IMR-90 (cell line): ENCODE results near the gene FMNL3. TPM values are rescaled to one million over a fixed set of nuclear protein-coding genes. Genes with fewer than 3 reads are reported as not detected.

ENCODE experiments used
- ATAC-seq: fragments of 200-7000 bp; cut with Tn5 transposase; 2 replicates; pipeline ENCODE4 v1.9.1; 2020; ENCODE audit warnings: low read depth, mild to moderate bottlenecking, moderate library complexity
- BruUV-seq: library from RNA; stranded (reverse); fragments of 400-500 nt; replicated peaks from 2 replicates; lab custom pipeline; 2021; lab: Mats Ljungman, UMichigan
- CTCF ChIA-PET: fragments of 300-600 bp; formaldehyde crosslinking; extraction: SDS; loops from one replicate; lab custom pipeline; 2021; ENCODE audit warnings: antibody characterized with exemption; lab: Yijun Ruan, JAX
- POLR2A ChIA-PET: fragments of 300-600 bp; sonication (Branson Sonifier 250); formaldehyde crosslinking; loops from one replicate; lab custom pipeline; 2022; ENCODE audit warnings: antibody characterized with exemption; ENCODE audit not compliant: unreplicated experiment; lab: Charles Lee
- DNase-seq: peaks from one replicate; pipeline ENCODE4 v3.0.0; 2013
- H2AFZ ChIP-seq: replicated peaks from 2 replicates; pipeline ENCODE3; 2013; ENCODE audit warnings: low read length, mild to moderate bottlenecking; ENCODE audit not compliant: poor library complexity
- H2AK5ac ChIP-seq: 2 replicates; pipeline ENCODE4 v1.6.1; 2013; ENCODE audit warnings: low read depth, low read length, inconsistent platforms
- H2AK9ac ChIP-seq: replicated peaks from 2 replicates; pipeline ENCODE3; 2013; ENCODE audit warnings: mild to moderate bottlenecking, low read depth, low read length, moderate library complexity; ENCODE audit not compliant: poor library complexity
- H2BK120ac ChIP-seq: 2 replicates; pipeline ENCODE4 v1.6.1; 2013; ENCODE audit warnings: low read depth, low read length, inconsistent platforms
- H2BK15ac ChIP-seq: 3 replicates; pipeline ENCODE4 v1.6.1; 2013; ENCODE audit warnings: low read depth, low read length, inconsistent platforms
- H2BK20ac ChIP-seq: 2 replicates; pipeline ENCODE4 v1.6.1; 2013; ENCODE audit warnings: low read depth, mild to moderate bottlenecking, inconsistent platforms, low read length, moderate library complexity
- H2BK5ac ChIP-seq: 2 replicates; pipeline ENCODE4 v1.6.1; 2013; ENCODE audit warnings: mild to moderate bottlenecking, low read depth, low read length, inconsistent platforms; ENCODE audit not compliant: poor library complexity, severe bottlenecking
- H3K14ac ChIP-seq: replicated peaks from 2 replicates; pipeline ENCODE4 v1.6.1; 2013; ENCODE audit warnings: low read depth, low read length, inconsistent platforms
- H3K18ac ChIP-seq: 2 replicates; pipeline ENCODE4 v1.6.1; 2013; ENCODE audit warnings: low read depth, low read length, control low read depth
- H3K23ac ChIP-seq: 2 replicates; pipeline ENCODE4 v1.6.1; 2013; ENCODE audit warnings: low read depth, low read length, inconsistent platforms
- H3K27ac ChIP-seq: 2 replicates; pipeline ENCODE4 v1.5.1; 2013; ENCODE audit warnings: mild to moderate bottlenecking, control low read depth, low read length; ENCODE audit not compliant: insufficient read depth
- H3K27me3 ChIP-seq: 2 replicates; pipeline ENCODE4 v1.6.1; 2013; ENCODE audit warnings: low read length; ENCODE audit not compliant: control insufficient read depth, insufficient read depth
- H3K36me3 ChIP-seq: 2 replicates; pipeline ENCODE4 v1.6.1; 2013; ENCODE audit warnings: low read length, mixed read lengths; ENCODE audit not compliant: control insufficient read depth, insufficient read depth
- H3K4ac ChIP-seq: 2 replicates; pipeline ENCODE4 v1.6.1; 2013; ENCODE audit warnings: low read depth, low read length, inconsistent platforms
- H3K4me1 ChIP-seq: 2 replicates; pipeline ENCODE4 v1.6.1; 2013; ENCODE audit warnings: low read length, mixed read lengths; ENCODE audit not compliant: control insufficient read depth, insufficient read depth
- H3K4me2 ChIP-seq: 2 replicates; pipeline ENCODE4 v1.6.1; 2013; ENCODE audit warnings: low read depth, mild to moderate bottlenecking, control low read depth, low read length, moderate library complexity
- H3K4me3 ChIP-seq: 2 replicates; pipeline ENCODE4 v1.5.1; 2013; ENCODE audit warnings: low read depth, mild to moderate bottlenecking, control low read depth, low read length, moderate library complexity; ENCODE audit not compliant: insufficient read depth
- H3K56ac ChIP-seq: 2 replicates; pipeline ENCODE4 v1.6.1; 2013; ENCODE audit warnings: low read length, inconsistent platforms; ENCODE audit not compliant: insufficient read depth; ENCODE audit errors: extremely low read depth
- H3K79me1 ChIP-seq, 2 experiments: 2 replicates each; pipeline ENCODE4 v1.6.1; 2013; ENCODE audit warnings: low read length in 2 of 2, inconsistent platforms in 1 of 2, low read depth in 1 of 2
- H3K9ac ChIP-seq: 2 replicates; pipeline ENCODE4 v1.6.1; 2013; ENCODE audit warnings: low read depth, low read length, control low read depth
- H3K9me1 ChIP-seq: 2 replicates; pipeline ENCODE4 v1.6.1; 2013; ENCODE audit warnings: low read length, inconsistent platforms; ENCODE audit not compliant: insufficient read depth
- H3K9me3 ChIP-seq: 2 replicates; pipeline ENCODE4 v1.6.1; 2013; ENCODE audit warnings: low read length; ENCODE audit not compliant: control insufficient read depth, insufficient read depth
- H4K20me1 ChIP-seq: 2 replicates; pipeline ENCODE4 v1.6.1; 2013; ENCODE audit warnings: low read length, inconsistent platforms; ENCODE audit not compliant: insufficient read depth
- H4K5ac ChIP-seq: 2 replicates; pipeline ENCODE4 v1.6.1; 2013; ENCODE audit warnings: mild to moderate bottlenecking, low read depth, low read length, control low read depth
- H4K8ac ChIP-seq, 2 experiments: 2 replicates each; pipeline ENCODE4 v1.6.1; 2013; ENCODE audit warnings: low read depth in 2 of 2, low read length in 2 of 2, control low read depth in 1 of 2, inconsistent platforms in 1 of 2
- H4K91ac ChIP-seq: 2 replicates; pipeline ENCODE4 v1.6.1; 2013; ENCODE audit warnings: low read depth, low read length, inconsistent platforms; ENCODE audit not compliant: insufficient read depth
- CEBPB ChIP-seq: IDR thresholded peaks from 2 replicates; pipeline ENCODE4 v1.6.1; 2012; ENCODE audit warnings: low read depth, low read length, improper control_type of control experiment
- FOS ChIP-seq: fragments of 150-350 bp; IDR thresholded peaks from 2 replicates; pipeline ENCODE4 v1.6.1; 2016; ENCODE audit warnings: low read depth, low read length
- MAZ ChIP-seq: IDR thresholded peaks from 2 replicates; pipeline ENCODE4 v1.6.1; 2012; ENCODE audit warnings: low read depth, mild to moderate bottlenecking, low read length, improper control_type of control experiment, moderate library complexity, borderline replicate concordance
- MXI1 ChIP-seq: IDR thresholded peaks from 2 replicates; pipeline ENCODE4 v1.6.1; 2012; ENCODE audit warnings: low read depth, mild to moderate bottlenecking, low read length, moderate library complexity, borderline replicate concordance
- POLR2A ChIP-seq: IDR thresholded peaks from 2 replicates; pipeline ENCODE4 v1.6.1; 2012; ENCODE audit warnings: mild to moderate bottlenecking, low read depth, low read length
- RAD21 ChIP-seq: IDR thresholded peaks from 2 replicates; pipeline ENCODE4 v1.6.1; 2012; ENCODE audit warnings: low read length, improper control_type of control experiment
- SMC3 ChIP-seq: fragments of 150-350 bp; IDR thresholded peaks from 2 replicates; pipeline ENCODE4 v1.6.1; 2016; ENCODE audit warnings: low read depth, mild to moderate bottlenecking, antibody characterized with exemption, low read length, moderate library complexity
- WGBS, 2 experiments: methylation state at CpG; one replicate each; pipeline versions ENCODE4 v1.1.5 to v1.1.7; 2013; ENCODE audit warnings: missing lambda C conversion rate in 2 of 2; ENCODE audit not compliant: insufficient read length in 1 of 2; ENCODE audit errors: extremely low coverage in 2 of 2; 5-methylcytosine and 5-hydroxymethylcytosine counted together
- dilution Hi-C: fragments of 300-500 bp; cut with HindIII; formaldehyde crosslinking; loops from one replicate; pipeline ENCODE4 v1.14.3; 2018; ENCODE audit warnings: low sequenced_read_pairs; ENCODE audit not compliant: unreplicated experiment
- in situ Hi-C: fragments of 300-500 bp; cut with MboI; formaldehyde crosslinking; loops from 3 replicates; pipeline ENCODE4 v1.14.3; 2019; ENCODE audit warnings: low sequenced_read_pairs, inconsistent platforms, mixed read lengths
- intact Hi-C: fragments of 100-400 bp; cut with micrococcal nuclease; formaldehyde crosslinking; loops from 2 replicates; pipeline ENCODE4 v1.10.0; 2022
- polyA plus RNA-seq, 3 experiments: library from polyadenylated mRNA; depleted of rRNA; stranded (reverse); fragments of >200 nt; gene quantifications; 2 replicates each; pipeline ENCODE4 v1.2.3, GENCODE V29; 2012; ENCODE audit warnings: low replicate concordance in 1 of 3
- total RNA-seq: library from RNA; depleted of rRNA; stranded (reverse); fragments of >200 nt; gene quantifications from 2 replicates; pipeline ENCODE4 v1.2.3, GENCODE V29; 2012
- TF ChIP-seq, protein P1 (sequence below): conservative IDR thresholded peaks from 2 replicates; pipeline ENCODE4 v1.5.1; 2012; ENCODE audit warnings: mild to moderate bottlenecking, low read depth, low read length, improper control_type of control experiment

Gene FMNL3
- total and polyA plus RNA-seq, 2 of the 4 experiments (the other 2 are of a cell fraction): 16.3 to 36.4 TPM

DNA sequence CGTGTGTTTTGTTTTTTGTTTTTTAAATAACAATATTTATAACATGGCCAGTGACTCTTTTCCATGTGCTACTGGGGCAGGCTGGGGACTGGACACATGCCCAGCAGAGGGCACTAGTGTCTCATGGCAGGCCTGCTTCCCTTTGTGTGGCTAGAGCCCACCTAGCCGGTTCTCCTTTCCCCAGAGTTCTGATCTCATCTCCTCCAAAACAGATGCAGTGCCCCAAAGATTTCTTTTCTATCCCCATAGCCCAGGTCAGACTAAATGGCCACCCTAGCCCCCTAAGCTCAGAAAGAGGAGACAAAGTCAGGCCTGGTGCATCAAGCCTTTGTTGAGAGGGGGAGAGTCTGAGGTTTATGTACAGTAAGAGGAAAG, 62.6 kb downstream of the FMNL3 start:
- Histone ChIP-seq H2BK20ac (no peak overlapping the region), H4K8ac (no peak overlapping the region), H2AFZ (peak overlapping the region; percentile 37), H3K9me1 (no peaks in the 10 kb centered on the region), H2AK9ac (peak overlapping the region; percentile 50), H3K79me1 (no peaks in the 10 kb centered on the region), H3K4me3 (no peak overlapping the region), H4K20me1 (0 out of 2 replicates have a peak, but pooled peaks cover 4% of the 10 kb centered on the region), H3K18ac (no peak overlapping the region), H3K9me3 (no peaks in the 10 kb centered on the region), H3K4me1 (no peaks in the 10 kb centered on the region), H3K23ac (no peak overlapping the region), H3K56ac (no peak overlapping the region), H2BK120ac (no peak overlapping the region), H2AK5ac (peak overlapping the region; percentile 41; the same call in 1 of the 2 replicates), H4K5ac (no peak overlapping the region), H3K27ac (no peak overlapping the region), H3K27me3 (no peaks in the 10 kb centered on the region), H3K4me2 (no peak overlapping the region), H3K14ac (no peak overlapping the region), H3K9ac (no peak overlapping the region), H2BK5ac (no peak overlapping the region), H3K36me3 (peaks cover 62% of the 10 kb centered on the region), H4K91ac (no peak overlapping the region), H3K4ac (0 out of 2 replicates have a peak overlapping the region, but pooled peaks have one; percentile 34), H2BK15ac (no peak overlapping the region)
- intact Hi-C loops: loop anchor here (1.0 kb wide), 2 partner anchors 63 to 97 kb away; partner anchors contain the start of genes FMNL3 and TMBIM6
- ChIA-PET POLR2A (no interaction called here), CTCF (interaction anchor here (0.7 to 2.2 kb wide), 4 partner anchors 21 to 64 kb away, joined by 3 to 5 read pairs (median 5); partner anchors contain the start of gene PRPF40B)
- no TSS peak for BruUV-seq
- peak; percentile 75 for DNase-seq
- peak; percentile 96 for ATAC-seq
- TF ChIP-seq CEBPB: no peak
- TF ChIP-seq, protein P1, sequence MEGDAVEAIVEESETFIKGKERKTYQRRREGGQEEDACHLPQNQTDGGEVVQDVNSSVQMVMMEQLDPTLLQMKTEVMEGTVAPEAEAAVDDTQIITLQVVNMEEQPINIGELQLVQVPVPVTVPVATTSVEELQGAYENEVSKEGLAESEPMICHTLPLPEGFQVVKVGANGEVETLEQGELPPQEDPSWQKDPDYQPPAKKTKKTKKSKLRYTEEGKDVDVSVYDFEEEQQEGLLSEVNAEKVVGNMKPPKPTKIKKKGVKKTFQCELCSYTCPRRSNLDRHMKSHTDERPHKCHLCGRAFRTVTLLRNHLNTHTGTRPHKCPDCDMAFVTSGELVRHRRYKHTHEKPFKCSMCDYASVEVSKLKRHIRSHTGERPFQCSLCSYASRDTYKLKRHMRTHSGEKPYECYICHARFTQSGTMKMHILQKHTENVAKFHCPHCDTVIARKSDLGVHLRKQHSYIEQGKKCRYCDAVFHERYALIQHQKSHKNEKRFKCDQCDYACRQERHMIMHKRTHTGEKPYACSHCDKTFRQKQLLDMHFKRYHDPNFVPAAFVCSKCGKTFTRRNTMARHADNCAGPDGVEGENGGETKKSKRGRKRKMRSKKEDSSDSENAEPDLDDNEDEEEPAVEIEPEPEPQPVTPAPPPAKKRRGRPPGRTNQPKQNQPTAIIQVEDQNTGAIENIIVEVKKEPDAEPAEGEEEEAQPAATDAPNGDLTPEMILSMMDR: peak; percentile 99
- TF ChIP-seq SMC3: peak; percentile 100
- peak; percentile 25; the same call in 1 of the 2 replicates for TF ChIP-seq POLR2A
- TF ChIP-seq RAD21: peak; percentile 100
- peak; percentile 67; the same call in 1 of the 2 replicates for TF ChIP-seq MXI1
- no peak for TF ChIP-seq FOS
- peak; percentile 51 for TF ChIP-seq MAZ
- WGBS, 2 experiments: no CpG with 5 or more reads among the region's 2 CpGs
- dilution Hi-C loops: no loop called here
- in situ Hi-C loops: loop anchor here (5.0 kb wide), 1 partner anchor 63 kb away; the partner anchor contains the start of gene FMNL3
